Peyer's patch (tissue), 4 donors: ENCODE results near the gene ZNF835.

ENCODE experiments used
- POLR2A ChIP-seq, 2 donors: fragments of 450-650 bp; IDR thresholded peaks; one replicate each; pipeline ENCODE4 v1.5.1; 2017; ENCODE audit warnings: antibody characterized with exemption in 2 of 2, mild to moderate bottlenecking in 2 of 2, moderate library complexity in 2 of 2
- TF ChIP-seq, protein P1 (sequence below), 6 experiments: fragments of 450-650 bp in 4 of 6; fragments of 200-600 bp in 2 of 6; sonication (generic) in 1 of 6; IDR thresholded peaks; one replicate each; pipeline ENCODE4 v1.5.1; 2017 to 2019; ENCODE audit warnings: antibody characterized with exemption in 6 of 6, mild to moderate bottlenecking in 3 of 6, moderate library complexity in 1 of 6

DNA sequence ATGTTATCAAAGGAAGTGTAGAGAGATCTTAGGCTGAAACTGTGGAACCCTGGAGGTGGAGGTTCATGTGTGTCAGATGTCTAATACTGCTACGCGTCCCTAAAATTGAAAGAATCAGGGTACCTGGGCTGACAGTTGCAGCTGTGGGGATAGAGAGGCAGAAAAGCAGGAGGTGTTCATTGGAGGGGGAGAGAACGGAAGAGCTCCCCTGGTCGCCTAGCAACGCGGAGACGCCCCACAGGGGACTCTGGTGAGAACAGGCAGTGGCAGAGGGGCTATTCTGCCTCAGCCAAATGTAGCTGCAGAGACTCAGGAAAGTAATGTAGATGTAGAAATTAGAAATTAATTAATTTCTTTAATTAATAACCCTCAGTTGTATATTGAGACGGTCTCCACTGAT is 10.1 kb upstream of the ZNF835 start:
- TF ChIP-seq, protein P1, sequence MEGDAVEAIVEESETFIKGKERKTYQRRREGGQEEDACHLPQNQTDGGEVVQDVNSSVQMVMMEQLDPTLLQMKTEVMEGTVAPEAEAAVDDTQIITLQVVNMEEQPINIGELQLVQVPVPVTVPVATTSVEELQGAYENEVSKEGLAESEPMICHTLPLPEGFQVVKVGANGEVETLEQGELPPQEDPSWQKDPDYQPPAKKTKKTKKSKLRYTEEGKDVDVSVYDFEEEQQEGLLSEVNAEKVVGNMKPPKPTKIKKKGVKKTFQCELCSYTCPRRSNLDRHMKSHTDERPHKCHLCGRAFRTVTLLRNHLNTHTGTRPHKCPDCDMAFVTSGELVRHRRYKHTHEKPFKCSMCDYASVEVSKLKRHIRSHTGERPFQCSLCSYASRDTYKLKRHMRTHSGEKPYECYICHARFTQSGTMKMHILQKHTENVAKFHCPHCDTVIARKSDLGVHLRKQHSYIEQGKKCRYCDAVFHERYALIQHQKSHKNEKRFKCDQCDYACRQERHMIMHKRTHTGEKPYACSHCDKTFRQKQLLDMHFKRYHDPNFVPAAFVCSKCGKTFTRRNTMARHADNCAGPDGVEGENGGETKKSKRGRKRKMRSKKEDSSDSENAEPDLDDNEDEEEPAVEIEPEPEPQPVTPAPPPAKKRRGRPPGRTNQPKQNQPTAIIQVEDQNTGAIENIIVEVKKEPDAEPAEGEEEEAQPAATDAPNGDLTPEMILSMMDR (IDR thresholded peaks at IDR 0.05), result no peak
- TF ChIP-seq POLR2A (IDR thresholded peaks at IDR 0.05), result no peak
